Panc1 (cell line): ENCODE measurements around the gene CREB5.

ENCODE experiments used
- CTCF ChIP-seq: fragments of 450-650 bp; IDR thresholded peaks from 2 replicates; pipeline ENCODE4 v1.5.1; 2017; ENCODE audit warnings: mild to moderate bottlenecking
- POLR2AphosphoS5 ChIP-seq: IDR thresholded peaks from 2 replicates; pipeline ENCODE4 v1.6.1; 2012; ENCODE audit warnings: mild to moderate bottlenecking, low read depth, low read length, moderate library complexity
- TF ChIP-seq, protein P1 (sequence below), 2 experiments: IDR thresholded peaks; 2 replicates each; pipeline ENCODE4 v1.6.1; 2011 to 2012; ENCODE audit warnings: low read depth in 2 of 2, control low read depth in 1 of 2, low read length in 1 of 2, mild to moderate bottlenecking in 1 of 2, moderate library complexity in 1 of 2; ENCODE audit not compliant: insufficient read depth in 1 of 2

DNA sequence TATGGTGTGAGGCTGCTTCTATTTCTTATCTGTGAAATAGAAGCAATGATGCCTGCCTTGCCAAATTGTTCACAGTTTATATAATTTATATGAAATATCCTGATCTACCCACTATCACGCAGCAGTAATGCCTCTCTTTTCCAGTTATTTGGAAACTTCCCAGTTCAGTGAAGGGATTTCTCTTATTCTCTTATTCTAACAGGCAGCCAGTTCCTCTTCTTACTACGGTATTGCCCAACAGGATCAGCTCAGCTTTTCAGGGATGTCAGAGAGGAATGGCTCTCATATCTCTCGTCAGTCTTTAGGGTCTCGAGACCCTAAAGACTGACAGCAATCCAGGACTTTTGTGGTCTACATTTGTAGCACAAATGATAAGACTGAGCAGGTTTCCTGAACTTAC is 215.6 kb downstream of the CREB5 start:
- TF ChIP-seq, protein P1, sequence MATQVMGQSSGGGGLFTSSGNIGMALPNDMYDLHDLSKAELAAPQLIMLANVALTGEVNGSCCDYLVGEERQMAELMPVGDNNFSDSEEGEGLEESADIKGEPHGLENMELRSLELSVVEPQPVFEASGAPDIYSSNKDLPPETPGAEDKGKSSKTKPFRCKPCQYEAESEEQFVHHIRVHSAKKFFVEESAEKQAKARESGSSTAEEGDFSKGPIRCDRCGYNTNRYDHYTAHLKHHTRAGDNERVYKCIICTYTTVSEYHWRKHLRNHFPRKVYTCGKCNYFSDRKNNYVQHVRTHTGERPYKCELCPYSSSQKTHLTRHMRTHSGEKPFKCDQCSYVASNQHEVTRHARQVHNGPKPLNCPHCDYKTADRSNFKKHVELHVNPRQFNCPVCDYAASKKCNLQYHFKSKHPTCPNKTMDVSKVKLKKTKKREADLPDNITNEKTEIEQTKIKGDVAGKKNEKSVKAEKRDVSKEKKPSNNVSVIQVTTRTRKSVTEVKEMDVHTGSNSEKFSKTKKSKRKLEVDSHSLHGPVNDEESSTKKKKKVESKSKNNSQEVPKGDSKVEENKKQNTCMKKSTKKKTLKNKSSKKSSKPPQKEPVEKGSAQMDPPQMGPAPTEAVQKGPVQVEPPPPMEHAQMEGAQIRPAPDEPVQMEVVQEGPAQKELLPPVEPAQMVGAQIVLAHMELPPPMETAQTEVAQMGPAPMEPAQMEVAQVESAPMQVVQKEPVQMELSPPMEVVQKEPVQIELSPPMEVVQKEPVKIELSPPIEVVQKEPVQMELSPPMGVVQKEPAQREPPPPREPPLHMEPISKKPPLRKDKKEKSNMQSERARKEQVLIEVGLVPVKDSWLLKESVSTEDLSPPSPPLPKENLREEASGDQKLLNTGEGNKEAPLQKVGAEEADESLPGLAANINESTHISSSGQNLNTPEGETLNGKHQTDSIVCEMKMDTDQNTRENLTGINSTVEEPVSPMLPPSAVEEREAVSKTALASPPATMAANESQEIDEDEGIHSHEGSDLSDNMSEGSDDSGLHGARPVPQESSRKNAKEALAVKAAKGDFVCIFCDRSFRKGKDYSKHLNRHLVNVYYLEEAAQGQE (IDR thresholded peaks at IDR 0.05; ENCODE audit: insufficient read depth in 1 of 2, low read depth in 2 of 2, low read length in 1 of 2) = no peak
- TF ChIP-seq CTCF = no peak
- TF ChIP-seq POLR2AphosphoS5 = no peak
